ENCODE measurements around the gene RNF180. TPM values are rescaled to one million over a fixed set of nuclear protein-coding genes. Genes with fewer than 3 reads are reported as not detected.

RNF180 gene
- polyA plus RNA-seq, 1 experiment, result 1.0 TPM

- no peak for TF ChIP-seq CTCF (IDR thresholded peaks at IDR 0.05; ENCODE audit: insufficient read depth, low read depth, low read length)
- Histone ChIP-seq H3K4me3 (ENCODE audit: low read depth, low read length) (no peak overlapping the region), H3K27me3 (ENCODE audit: control insufficient read depth, insufficient read depth, low read length) (no peaks in the 10 kb centered on the region), H3K36me3 (ENCODE audit: control insufficient read depth, insufficient read depth, low read length) (no peaks in the 10 kb centered on the region)
- no peak for DNase-seq (ENCODE audit: low read depth)
- POLR2A ChIA-PET, result no interaction called here
- CTCF ChIA-PET, result no interaction called here
Observed at GRCh38 chr5:64330728-64331231, 165.1 kb downstream of the RNF180 start.

GRCh38 chr5:64331597-64332277 lies 166.1 kb downstream of the RNF180 start:
- ChIA-PET POLR2A (no interaction called here), CTCF (no interaction called here)
- TF ChIP-seq CTCF (IDR thresholded peaks at IDR 0.05; ENCODE audit: insufficient read depth, low read depth, low read length), result no peak
- no peak for DNase-seq (ENCODE audit: low read depth)
- Histone ChIP-seq H3K27me3 (ENCODE audit: control insufficient read depth, insufficient read depth, low read length) (no peaks in the 10 kb centered on the region), H3K36me3 (ENCODE audit: control insufficient read depth, insufficient read depth, low read length) (no peaks in the 10 kb centered on the region), H3K4me3 (ENCODE audit: low read depth, low read length) (no peak overlapping the region)

GRCh38 chr5:64333886-64334285 lies 168.2 kb downstream of the RNF180 start:
- CTCF ChIA-PET, result no interaction called here
- no peak for TF ChIP-seq CTCF (IDR thresholded peaks at IDR 0.05; ENCODE audit: insufficient read depth, low read depth, low read length)
- no peak for DNase-seq (ENCODE audit: low read depth)
- Histone ChIP-seq H3K27me3 (ENCODE audit: control insufficient read depth, insufficient read depth, low read length) (no peaks in the 10 kb centered on the region), H3K36me3 (ENCODE audit: control insufficient read depth, insufficient read depth, low read length) (no peaks in the 10 kb centered on the region), H3K4me3 (ENCODE audit: low read depth, low read length) (no peak overlapping the region)
- POLR2A ChIA-PET, result no interaction called here

- H3K27me3 ChIP-seq (ENCODE audit: control insufficient read depth, insufficient read depth, low read length), result no peaks in the 10 kb centered on the region
- no peak overlapping the region for H3K4me3 ChIP-seq (ENCODE audit: low read depth, low read length)
- no peak for DNase-seq (ENCODE audit: low read depth)
- no peaks in the 10 kb centered on the region for H3K36me3 ChIP-seq (ENCODE audit: control insufficient read depth, insufficient read depth, low read length)
- POLR2A ChIA-PET, result no interaction called here
- TF ChIP-seq CTCF (IDR thresholded peaks at IDR 0.05; ENCODE audit: insufficient read depth, low read depth, low read length), result no peak
- CTCF ChIA-PET, result no interaction called here
Observed at GRCh38 chr5:64339769-64340168, 174.1 kb downstream of the RNF180 start.

GRCh38 chr5:64340293-64340692 lies 174.7 kb downstream of the RNF180 start:
- ChIA-PET CTCF (no interaction called here), POLR2A (no interaction called here)
- no peak for DNase-seq (ENCODE audit: low read depth)
- H3K27me3 ChIP-seq (ENCODE audit: control insufficient read depth, insufficient read depth, low read length), result no peaks in the 10 kb centered on the region
- no peak overlapping the region for H3K4me3 ChIP-seq (ENCODE audit: low read depth, low read length)
- no peaks in the 10 kb centered on the region for H3K36me3 ChIP-seq (ENCODE audit: control insufficient read depth, insufficient read depth, low read length)
- no peak for TF ChIP-seq CTCF (IDR thresholded peaks at IDR 0.05; ENCODE audit: insufficient read depth, low read depth, low read length)
